Measurements from ENCODE around the gene RAB12. TPM values are rescaled to one million over a fixed set of nuclear protein-coding genes. Genes with fewer than 3 reads are reported as not detected.

Gene RAB12
- total RNA-seq, 1 donor from 2014 or later = 50.2 TPM

GRCh38 chr18:8661754-8662559 is 52.7 kb downstream of the RAB12 start:
- H3K4me3 ChIP-seq = no peak overlapping the region
- ATAC-seq (peak in 1 of 2 donors; percentile 32), DNase-seq (no peak)
- H3K4me1 ChIP-seq = no peaks in the 10 kb centered on the region
- no peak overlapping the region for H3K27ac ChIP-seq
- no peak for TF ChIP-seq CTCF (IDR thresholded peaks at IDR 0.05)
- peaks cover 3% of the 10 kb centered on the region for H3K27me3 ChIP-seq (ENCODE audit: low read depth)
- no peaks in the 10 kb centered on the region for H3K9me3 ChIP-seq
- no peaks in the 10 kb centered on the region for H3K36me3 ChIP-seq
- intact Hi-C loops (cut with DNase I) = no loop called here

- no peak for TF ChIP-seq CTCF (IDR thresholded peaks at IDR 0.05)
- H3K4me1 ChIP-seq = no peaks in the 10 kb centered on the region
- H3K36me3 ChIP-seq = no peaks in the 10 kb centered on the region
- peaks cover 3% of the 10 kb centered on the region for H3K27me3 ChIP-seq (ENCODE audit: low read depth)
- intact Hi-C loops (cut with DNase I) = no loop called here
- no peak overlapping the region for H3K27ac ChIP-seq
- H3K9me3 ChIP-seq = no peaks in the 10 kb centered on the region
- DNase-seq (no peak), ATAC-seq (peak in 1 of 2 donors; percentile 21)
- no peak overlapping the region for H3K4me3 ChIP-seq
These were observed 53.5 kb downstream of the RAB12 start for GRCh38 chr18:8662560-8663255.

- Histone ChIP-seq H3K36me3 (no peaks in the 10 kb centered on the region), H3K27me3 (ENCODE audit: low read depth) (no peaks in the 10 kb centered on the region), H3K4me3 (no peak overlapping the region), H3K9me3 (no peaks in the 10 kb centered on the region), H3K4me1 (no peaks in the 10 kb centered on the region), H3K27ac (no peak overlapping the region)
- intact Hi-C loops (cut with DNase I) = no loop called here
- DNase-seq (no peak), ATAC-seq (no peak)
- TF ChIP-seq CTCF (IDR thresholded peaks at IDR 0.05) = no peak
These were observed 58.6 kb downstream of the RAB12 start for GRCh38 chr18:8667846-8668245.

- DNase-seq = no peak
- TF ChIP-seq CTCF (IDR thresholded peaks at IDR 0.05) = no peak
- no peaks in the 10 kb centered on the region for H3K9me3 ChIP-seq
- H3K4me1 ChIP-seq = no peaks in the 10 kb centered on the region
- no peaks in the 10 kb centered on the region for H3K27me3 ChIP-seq (ENCODE audit: low read depth)
- no peak overlapping the region for H3K4me3 ChIP-seq
- no peak for ATAC-seq
- H3K27ac ChIP-seq = no peak overlapping the region
- no peaks in the 10 kb centered on the region for H3K36me3 ChIP-seq
- intact Hi-C loops (cut with DNase I) = no loop called here
These were observed 59.1 kb downstream of the RAB12 start for GRCh38 chr18:8668381-8668780.

GRCh38 chr18:8669571-8669970 is 60.3 kb downstream of the RAB12 start:
- Histone ChIP-seq H3K4me3 (no peak overlapping the region), H3K27me3 (ENCODE audit: low read depth) (no peaks in the 10 kb centered on the region), H3K9me3 (no peaks in the 10 kb centered on the region), H3K4me1 (no peaks in the 10 kb centered on the region), H3K36me3 (no peaks in the 10 kb centered on the region), H3K27ac (no peak overlapping the region)
- no peak for DNase-seq
- no peak for TF ChIP-seq CTCF (IDR thresholded peaks at IDR 0.05)
- no peak for ATAC-seq
- intact Hi-C loops (cut with DNase I) = no loop called here

Data from lower lobe of right lung (tissue), 2 donors.